Suprapubic skin (tissue), 4 donors: ENCODE data around the gene TLR3.
"Not testable (repeated sequence)": the region's sequence is repeated elsewhere in the genome, so short reads cannot be mapped to it uniquely, and the experiment has no call there.

Experiments
- EP300 ChIP-seq: sonication (generic); formaldehyde crosslinking; IDR thresholded peaks from one replicate; pipeline ENCODE4 v1.6.1; 2017; ENCODE audit warnings: antibody characterized with exemption
- POLR2A ChIP-seq, 2 donors: fragments of 450-650 bp; IDR thresholded peaks; one replicate each; pipeline ENCODE4 v1.6.1; 2017; ENCODE audit warnings: antibody characterized with exemption in 2 of 2, mild to moderate bottlenecking in 2 of 2, moderate library complexity in 2 of 2
- POLR2AphosphoS5 ChIP-seq, 3 donors: sonication (generic); formaldehyde crosslinking; IDR thresholded peaks; one replicate each; pipeline ENCODE4 v1.6.1; 2017; ENCODE audit warnings: antibody characterized with exemption in 3 of 3
- TF ChIP-seq, protein P1 (sequence below), 2 donors: fragments of 200-600 bp in 1 of 2; fragments of 450-650 bp in 1 of 2; sonication (generic) in 1 of 2; IDR thresholded peaks; one replicate each; pipeline ENCODE4 v1.5.1; 2016 to 2019; ENCODE audit warnings: antibody characterized with exemption in 2 of 2, mild to moderate bottlenecking in 1 of 2, moderate library complexity in 1 of 2

DNA sequence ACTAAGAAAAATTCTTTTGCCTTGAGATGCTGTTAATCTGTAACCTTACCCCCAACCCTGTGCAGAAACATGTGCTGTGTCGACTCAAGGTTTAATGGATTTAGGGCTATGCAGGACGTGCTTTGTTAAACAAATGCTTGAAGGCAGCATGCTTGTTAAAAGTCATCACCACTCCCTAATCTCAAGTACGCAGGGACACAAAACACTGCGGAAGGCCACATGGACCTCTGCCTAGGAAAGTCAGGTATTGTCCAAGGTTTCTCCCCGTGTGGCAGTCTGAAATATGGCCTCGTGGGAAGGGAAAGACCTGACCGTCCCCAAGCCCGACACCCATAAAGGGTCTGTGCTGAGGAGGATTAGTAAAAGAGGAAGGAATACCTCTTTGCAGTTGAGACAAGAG is 18.8 kb upstream of the TLR3 start:
- TF ChIP-seq, protein P1, sequence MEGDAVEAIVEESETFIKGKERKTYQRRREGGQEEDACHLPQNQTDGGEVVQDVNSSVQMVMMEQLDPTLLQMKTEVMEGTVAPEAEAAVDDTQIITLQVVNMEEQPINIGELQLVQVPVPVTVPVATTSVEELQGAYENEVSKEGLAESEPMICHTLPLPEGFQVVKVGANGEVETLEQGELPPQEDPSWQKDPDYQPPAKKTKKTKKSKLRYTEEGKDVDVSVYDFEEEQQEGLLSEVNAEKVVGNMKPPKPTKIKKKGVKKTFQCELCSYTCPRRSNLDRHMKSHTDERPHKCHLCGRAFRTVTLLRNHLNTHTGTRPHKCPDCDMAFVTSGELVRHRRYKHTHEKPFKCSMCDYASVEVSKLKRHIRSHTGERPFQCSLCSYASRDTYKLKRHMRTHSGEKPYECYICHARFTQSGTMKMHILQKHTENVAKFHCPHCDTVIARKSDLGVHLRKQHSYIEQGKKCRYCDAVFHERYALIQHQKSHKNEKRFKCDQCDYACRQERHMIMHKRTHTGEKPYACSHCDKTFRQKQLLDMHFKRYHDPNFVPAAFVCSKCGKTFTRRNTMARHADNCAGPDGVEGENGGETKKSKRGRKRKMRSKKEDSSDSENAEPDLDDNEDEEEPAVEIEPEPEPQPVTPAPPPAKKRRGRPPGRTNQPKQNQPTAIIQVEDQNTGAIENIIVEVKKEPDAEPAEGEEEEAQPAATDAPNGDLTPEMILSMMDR (IDR thresholded peaks at IDR 0.05): not testable (repeated sequence)
- TF ChIP-seq POLR2AphosphoS5 (IDR thresholded peaks at IDR 0.05); EP300; POLR2A (IDR thresholded peaks at IDR 0.05): not testable (repeated sequence)
